ENCODE results near the gene AMZ1. TPM values are rescaled to one million over a fixed set of nuclear protein-coding genes. Genes with fewer than 3 reads are reported as not detected.

The AMZ1 gene
- total RNA-seq, 1 donor from 2014 or later: 0.16 TPM

GRCh38 chr7:2725178-2726105, 37.4 kb downstream of the AMZ1 start:
- peak; percentile 80 for DNase-seq (ENCODE audit: low spot score)

GRCh38 chr7:2726316-2727018, 38.5 kb downstream of the AMZ1 start:
- peak; percentile 80 for DNase-seq (ENCODE audit: low spot score)

GRCh38 chr7:2727206-2727605, 39.2 kb downstream of the AMZ1 start:
- peak; percentile 30 for DNase-seq (ENCODE audit: low spot score)

GRCh38 chr7:2728316-2729030, 40.5 kb downstream of the AMZ1 start:
- DNase-seq (ENCODE audit: low spot score): peak; percentile 74

- DNase-seq (ENCODE audit: low spot score): peak; percentile 87
These were observed 41.3 kb downstream of the AMZ1 start for GRCh38 chr7:2729031-2729892.

GRCh38 chr7:2729893-2730716, 42.1 kb downstream of the AMZ1 start:
- peak; percentile 83 for DNase-seq (ENCODE audit: low spot score)

- DNase-seq (ENCODE audit: low spot score): peak; percentile 89
These were observed 43.1 kb downstream of the AMZ1 start for GRCh38 chr7:2730846-2731770.

GRCh38 chr7:2732388-2732787, 44.4 kb downstream of the AMZ1 start:
- DNase-seq (ENCODE audit: low spot score): no peak

- peak; percentile 89 for DNase-seq (ENCODE audit: low spot score)
These were observed 45.1 kb downstream of the AMZ1 start for GRCh38 chr7:2732959-2733584.

- peak; percentile 76 for DNase-seq (ENCODE audit: low spot score)
These were observed 46.2 kb downstream of the AMZ1 start for GRCh38 chr7:2734084-2734686.

- peak; percentile 89 for DNase-seq (ENCODE audit: low spot score)
These were observed 47.0 kb downstream of the AMZ1 start for GRCh38 chr7:2734751-2735571.

- peak; percentile 51 for DNase-seq (ENCODE audit: low spot score)
These were observed 47.7 kb downstream of the AMZ1 start for GRCh38 chr7:2735744-2736143.

- peak; percentile 87 for DNase-seq (ENCODE audit: low spot score)
These were observed 48.5 kb downstream of the AMZ1 start for GRCh38 chr7:2736411-2736914.

- DNase-seq (ENCODE audit: low spot score): peak; percentile 47
These were observed 49.2 kb downstream of the AMZ1 start for GRCh38 chr7:2737005-2737743.

GRCh38 chr7:2737771-2738540, 50.0 kb downstream of the AMZ1 start:
- DNase-seq (ENCODE audit: low spot score): peak; percentile 30
